ENCODE measurements around the gene POP4. TPM values are rescaled to one million over a fixed set of nuclear protein-coding genes. Genes with fewer than 3 reads are reported as not detected.

Gene POP4
- total and polyA plus RNA-seq, 10 of the 15 experiments (the other 5 are each of a cell fraction or from before 2014, with no cell fraction given) = 52.1 to 231 (median 118) TPM

- Histone ChIP-seq H3K4me3 (no peak overlapping the region), H4K20me1 (ENCODE audit: control insufficient read depth, insufficient read depth) (no peaks in the 10 kb centered on the region), H3K27ac (ENCODE audit: control insufficient read depth, insufficient read depth) (no peak overlapping the region), H3K9ac (ENCODE audit: control insufficient read depth, insufficient read depth, low read length) (no peak overlapping the region), H3K4me1 (ENCODE audit: control insufficient read depth, insufficient read depth, low read length) (peaks cover 14% of the 10 kb centered on the region), H2AFZ (ENCODE audit: control insufficient read depth, low read depth, low read length) (no peak overlapping the region), H3K9me3 (replicated peaks; ENCODE audit: control insufficient read depth, insufficient read depth, low read length) (no peaks in the 10 kb centered on the region), H3K27me3 (replicated peaks in 1 of 2; ENCODE audit: control insufficient read depth in 2 of 2, insufficient read depth in 2 of 2, low read length in 1 of 2) (no peaks in the 10 kb centered on the region), H3K79me2 (ENCODE audit: control insufficient read depth, insufficient read depth, low read length) (no peaks in the 10 kb centered on the region), H3K36me3 (ENCODE audit: control insufficient read depth in 2 of 2, insufficient read depth in 2 of 2, low read length in 1 of 2) (peaks cover 17 to 23% of the 10 kb centered on the region in 2 experiments), H3K4me2 (ENCODE audit: control insufficient read depth, insufficient read depth) (no peak overlapping the region)
- intact Hi-C loops (cut with micrococcal nuclease; ENCODE audit: unreplicated experiment) = no loop called here
- TF ChIP-seq EZH2 (IDR thresholded peaks at IDR 0.05; ENCODE audit: borderline replicate concordance, control insufficient read depth, low read depth, low read length) (no peak), PML (IDR thresholded peaks at IDR 0.05; ENCODE audit: low read length) (no peak), KLF5 (IDR thresholded peaks at IDR 0.05; ENCODE audit: partially characterized antibody) (no peak), SIN3A (IDR thresholded peaks at IDR 0.05; ENCODE audit: low read depth, low read length) (no peak), TBL1XR1 (IDR thresholded peaks at IDR 0.05; ENCODE audit: low read depth, low read length) (no peak), YBX1 (IDR thresholded peaks at IDR 0.05) (no peak), CREB1 (IDR thresholded peaks at IDR 0.05; ENCODE audit: low read depth) (no peak)
- POLR2A ChIA-PET = interaction anchor here (0.6 to 1.0 kb wide), 3 partner anchors 8 to 54 kb away, joined by 3 to 6 read pairs (median 3); partner anchors contain the start of genes PLEKHF1 and POP4
- BruUV-seq (replicated peaks) = no TSS peak
- ATAC-seq (no peak), DNase-seq (ENCODE audit: low read depth, low spot score) (no peak), FAIRE-seq (no peak)
- SMC1A ChIA-PET (ENCODE audit: uncharacterized antibody, unreplicated experiment) = interaction anchor here (1.0 kb wide), 1 partner anchor 416 kb away, joined by 3 read pairs; no protein-coding TSS in a partner anchor
- CTCF ChIA-PET = interaction anchor here (0.6 to 9.5 kb wide), 4 partner anchors 12 to 100 kb away, joined by 3 to 237 read pairs (median 24); partner anchors contain the start of gene C19orf12
- in situ Hi-C loops (cut with MboI) = loop anchor here (10.0 kb wide), 1 partner anchor 51 kb away; the partner anchor contains the start of gene PLEKHF1
- WGBS (ENCODE audit: insufficient coverage, insufficient replicate concordance, low lambda C conversion rate, missing lambda C conversion rate) = 68% methylated on average over 7 of the region's 7 CpGs
- RAD21 ChIA-PET (ENCODE audit: unreplicated experiment) = interaction anchor here (0.8 to 1.2 kb wide), 2 partner anchors 52 to 146 kb away, joined by 3 read pairs; partner anchors contain the start of gene PLEKHF1
Measured at GRCh38 chr19:29614046-29614445, 8.0 kb downstream of the POP4 start.

GRCh38 chr19:29614780-29615179 lies 8.7 kb downstream of the POP4 start:
- RAD21 ChIA-PET (ENCODE audit: unreplicated experiment) = interaction anchor here (0.8 to 1.2 kb wide), 3 partner anchors 51 to 147 kb away, joined by 3 to 5 read pairs (median 3); partner anchors contain the start of genes C19orf12 and PLEKHF1
- SMC1A ChIA-PET (ENCODE audit: uncharacterized antibody, unreplicated experiment) = interaction anchor here (1.0 kb wide), 1 partner anchor 415 kb away, joined by 3 read pairs; no protein-coding TSS in a partner anchor
- in situ Hi-C loops (cut with MboI) (loop anchor here (10.0 kb wide), 1 partner anchor 50 kb away; the partner anchor contains the start of gene PLEKHF1), intact Hi-C loops (cut with micrococcal nuclease; ENCODE audit: unreplicated experiment) (no loop called here)
- H2AFZ ChIP-seq (ENCODE audit: control insufficient read depth, low read depth, low read length) = no peak overlapping the region
- no peak overlapping the region for H3K4me3 ChIP-seq
- no peak overlapping the region for H3K27ac ChIP-seq (ENCODE audit: control insufficient read depth, insufficient read depth)
- DNase-seq (ENCODE audit: low read depth, low spot score) = no peak
- TF ChIP-seq ATF7 (IDR thresholded peaks at IDR 0.05; ENCODE audit: low read depth) (no peak), ZBTB40 (IDR thresholded peaks at IDR 0.05; ENCODE audit: borderline replicate concordance) (no peak)
- no peaks in the 10 kb centered on the region for H3K79me2 ChIP-seq (ENCODE audit: control insufficient read depth, insufficient read depth, low read length)
- BruUV-seq (replicated peaks) = no TSS peak
- no peaks in the 10 kb centered on the region for H3K27me3 ChIP-seq (replicated peaks in 1 of 2; ENCODE audit: control insufficient read depth in 2 of 2, insufficient read depth in 2 of 2, low read length in 1 of 2)
- no peak overlapping the region for H3K4me2 ChIP-seq (ENCODE audit: control insufficient read depth, insufficient read depth)
- H3K4me1 ChIP-seq (ENCODE audit: control insufficient read depth, insufficient read depth, low read length) = peaks cover 14% of the 10 kb centered on the region
- ATAC-seq = no peak
- H3K9ac ChIP-seq (ENCODE audit: control insufficient read depth, insufficient read depth, low read length) = no peak overlapping the region
- H4K20me1 ChIP-seq (ENCODE audit: control insufficient read depth, insufficient read depth) = no peaks in the 10 kb centered on the region
- whole genome bisulfite sequencing (ENCODE audit: insufficient coverage, insufficient replicate concordance, low lambda C conversion rate, missing lambda C conversion rate) = 84% methylated on average over 4 of the region's 4 CpGs
- POLR2A ChIA-PET = interaction anchor here (0.6 to 1.0 kb wide), 5 partner anchors 8 to 230 kb away, joined by 3 to 6 read pairs (median 3); partner anchors contain the start of genes PLEKHF1 and POP4
- FAIRE-seq = no peak
- H3K9me3 ChIP-seq (replicated peaks; ENCODE audit: control insufficient read depth, insufficient read depth, low read length) = no peaks in the 10 kb centered on the region
- peaks cover 17 to 22% of the 10 kb centered on the region in 2 experiments for H3K36me3 ChIP-seq (ENCODE audit: control insufficient read depth in 2 of 2, insufficient read depth in 2 of 2, low read length in 1 of 2)
- CTCF ChIA-PET = interaction anchor here (0.6 to 9.5 kb wide), 4 partner anchors 12 to 115 kb away, joined by 3 to 237 read pairs (median 4); partner anchors contain the start of gene C19orf12
